Fibroblast of villous mesenchyme (primary cell): Measurements from ENCODE around the gene OR52D1. TPM values are rescaled to one million over a fixed set of nuclear protein-coding genes. Genes with fewer than 3 reads are reported as not detected.

ENCODE experiments used
- DNase-seq: peaks from one replicate; pipeline ENCODE4 v3.0.0-alpha.2; 2010; ENCODE audit warnings: low read depth
- H3K4me3 ChIP-seq: 2 replicates; pipeline ENCODE4 v1.5.1; 2011; ENCODE audit warnings: low read depth, mild to moderate bottlenecking, low read length
- total RNA-seq: library from RNA; depleted of rRNA; stranded (reverse); fragments of >200 nt; gene quantifications from 2 replicates; pipeline ENCODE4 v1.2.3, GENCODE V29; 2012
- TF ChIP-seq, protein P1 (sequence below): IDR thresholded peaks from 2 replicates; pipeline ENCODE4 v1.5.1; 2012; ENCODE audit warnings: low read depth, mild to moderate bottlenecking, low read length; ENCODE audit not compliant: insufficient read depth

The OR52D1 gene
- total RNA-seq, 1 donor: not detected

DNA sequence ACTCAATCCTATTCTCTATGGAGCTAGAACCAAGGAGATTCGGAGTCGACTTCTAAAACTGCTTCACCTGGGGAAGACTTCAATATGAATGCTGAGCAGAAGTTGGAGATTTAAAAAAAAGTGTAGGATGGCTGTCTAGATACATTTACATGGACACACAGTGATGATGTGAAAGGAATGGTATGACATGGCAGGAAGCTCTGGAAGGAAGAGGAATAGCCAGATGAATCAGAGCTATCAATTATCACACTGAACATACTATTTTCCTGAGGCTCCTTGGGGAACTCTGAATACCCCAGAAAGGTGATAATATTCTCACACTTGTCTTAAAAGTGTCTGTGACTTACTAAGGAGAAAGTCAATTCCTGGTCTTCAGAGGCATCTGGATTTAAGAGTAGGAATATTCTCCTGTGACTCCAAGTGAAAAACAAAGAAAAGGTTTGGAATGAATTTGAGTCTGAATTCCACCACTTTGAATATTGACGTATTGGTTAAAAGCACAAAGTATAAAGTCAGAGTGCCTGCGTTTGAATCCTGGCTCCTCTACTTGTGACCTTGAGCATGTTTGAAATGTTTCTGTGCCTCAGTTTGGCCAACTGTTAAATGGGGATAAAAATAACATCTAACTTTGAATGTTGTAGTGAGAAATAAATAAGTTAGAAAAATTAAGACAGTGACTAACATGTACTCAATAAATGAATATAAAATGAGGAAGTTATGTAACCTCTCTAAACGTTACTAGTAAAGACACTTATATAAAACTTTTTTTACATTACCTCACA is 1.3 kb downstream of the OR52D1 start:
- no peak for DNase-seq
- TF ChIP-seq, protein P1, sequence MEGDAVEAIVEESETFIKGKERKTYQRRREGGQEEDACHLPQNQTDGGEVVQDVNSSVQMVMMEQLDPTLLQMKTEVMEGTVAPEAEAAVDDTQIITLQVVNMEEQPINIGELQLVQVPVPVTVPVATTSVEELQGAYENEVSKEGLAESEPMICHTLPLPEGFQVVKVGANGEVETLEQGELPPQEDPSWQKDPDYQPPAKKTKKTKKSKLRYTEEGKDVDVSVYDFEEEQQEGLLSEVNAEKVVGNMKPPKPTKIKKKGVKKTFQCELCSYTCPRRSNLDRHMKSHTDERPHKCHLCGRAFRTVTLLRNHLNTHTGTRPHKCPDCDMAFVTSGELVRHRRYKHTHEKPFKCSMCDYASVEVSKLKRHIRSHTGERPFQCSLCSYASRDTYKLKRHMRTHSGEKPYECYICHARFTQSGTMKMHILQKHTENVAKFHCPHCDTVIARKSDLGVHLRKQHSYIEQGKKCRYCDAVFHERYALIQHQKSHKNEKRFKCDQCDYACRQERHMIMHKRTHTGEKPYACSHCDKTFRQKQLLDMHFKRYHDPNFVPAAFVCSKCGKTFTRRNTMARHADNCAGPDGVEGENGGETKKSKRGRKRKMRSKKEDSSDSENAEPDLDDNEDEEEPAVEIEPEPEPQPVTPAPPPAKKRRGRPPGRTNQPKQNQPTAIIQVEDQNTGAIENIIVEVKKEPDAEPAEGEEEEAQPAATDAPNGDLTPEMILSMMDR: no peak
- no peak overlapping the region for H3K4me3 ChIP-seq

DNA sequence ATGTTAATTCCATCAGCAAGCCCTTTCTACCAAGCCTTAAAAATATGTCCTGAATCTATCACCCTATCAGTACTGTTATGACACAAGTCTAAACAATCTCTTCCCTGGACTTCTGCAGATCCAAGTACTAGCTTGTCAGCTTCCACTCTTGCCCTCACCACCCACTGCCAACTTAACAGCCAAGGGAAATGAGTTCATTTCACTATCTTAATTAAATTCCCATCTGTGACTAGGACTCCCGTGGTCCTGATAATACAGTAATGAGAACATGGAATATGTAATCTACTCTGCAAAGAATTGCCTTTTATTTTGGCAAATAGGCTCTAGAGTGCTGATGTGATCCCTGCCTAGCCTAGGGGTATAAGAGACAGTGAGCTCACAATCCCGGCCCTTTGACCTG is 11.2 kb downstream of the OR52D1 start:
- no peak for DNase-seq
- TF ChIP-seq, protein P1: no peak
- no peak overlapping the region for H3K4me3 ChIP-seq

DNA sequence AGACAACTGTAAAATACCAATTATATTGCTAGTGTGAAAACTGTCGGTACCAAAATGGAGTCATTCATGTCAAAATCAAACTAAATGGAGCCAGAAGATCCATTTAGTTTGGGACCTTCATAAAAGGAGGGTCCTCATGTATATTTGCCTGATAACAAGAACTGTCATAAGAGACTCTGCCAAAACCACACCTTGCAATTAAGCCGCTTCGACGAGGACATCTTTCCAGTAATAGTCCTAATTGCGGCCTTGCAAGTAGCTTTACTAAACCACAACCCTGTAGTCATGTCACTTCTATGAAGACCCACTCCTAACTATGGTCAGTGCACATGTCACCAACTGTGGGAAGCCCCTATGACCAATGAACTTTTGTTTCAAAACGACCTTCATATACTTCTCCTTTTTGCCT is 11.9 kb downstream of the OR52D1 start:
- TF ChIP-seq, protein P1: no peak

DNA sequence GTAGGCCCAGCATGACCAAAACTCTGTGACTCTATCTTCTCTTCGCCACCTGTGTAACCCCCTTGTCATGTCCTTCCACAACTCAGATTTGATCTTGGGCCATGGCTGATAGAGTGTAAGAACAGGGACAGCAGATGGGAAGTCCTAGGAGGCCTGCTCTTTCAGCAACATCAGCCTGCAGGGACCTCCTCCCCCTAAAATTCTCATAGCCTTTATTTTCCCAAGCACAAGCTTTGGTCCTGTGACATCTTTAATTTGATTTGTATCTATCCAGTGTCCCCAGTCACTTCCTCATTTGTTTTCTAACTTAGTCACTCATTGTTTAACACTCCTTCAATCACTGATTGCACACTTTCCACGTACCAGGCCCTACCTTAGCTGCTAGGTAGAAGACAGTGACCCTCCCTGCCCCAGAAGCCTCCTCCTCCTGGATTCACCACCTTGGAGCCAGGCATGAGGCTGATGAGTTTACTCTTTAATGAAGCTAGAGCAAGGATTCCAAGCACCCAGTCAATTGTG is 16.0 kb downstream of the OR52D1 start:
- DNase-seq: no peak
- no peak overlapping the region for H3K4me3 ChIP-seq
- TF ChIP-seq, protein P1: no peak

More for the DNA sequence above, 11.9 kb downstream of the OR52D1 start:
- DNase-seq: no peak
- H3K4me3 ChIP-seq: no peak overlapping the region

DNA sequence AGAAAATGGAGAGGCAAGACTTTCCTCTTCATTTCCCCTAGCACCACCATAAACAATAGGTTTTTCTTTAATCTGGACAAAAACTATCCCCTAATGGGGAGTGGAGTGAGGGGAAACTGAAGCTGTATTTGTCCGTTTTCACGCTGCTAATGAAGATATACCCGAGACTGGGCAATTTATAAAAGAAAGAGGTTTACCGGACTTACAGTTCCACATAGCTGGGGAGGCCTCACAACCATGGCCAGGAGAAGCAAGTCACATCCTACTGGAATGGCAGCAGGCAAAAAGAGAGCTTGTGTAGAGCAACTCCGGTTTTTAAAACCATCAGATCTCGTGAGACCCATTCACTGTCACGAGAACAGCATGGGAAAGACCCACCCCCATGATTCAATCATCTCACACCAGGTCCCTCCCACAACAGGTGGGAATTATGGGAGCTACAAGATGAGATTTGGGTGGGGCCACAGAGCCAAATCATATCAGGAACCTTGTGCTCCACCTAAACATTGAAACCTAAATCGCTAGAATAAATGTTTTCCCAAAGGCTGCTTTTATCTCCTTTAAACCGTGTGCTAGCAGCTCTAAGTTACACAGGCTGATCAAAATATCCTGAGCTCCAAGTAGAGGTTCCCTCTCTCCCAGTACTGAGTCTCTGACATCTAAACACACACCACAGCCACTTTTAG is 17.0 kb downstream of the OR52D1 start:
- TF ChIP-seq, protein P1: no peak
- no peak overlapping the region for H3K4me3 ChIP-seq
- DNase-seq: no peak

DNA sequence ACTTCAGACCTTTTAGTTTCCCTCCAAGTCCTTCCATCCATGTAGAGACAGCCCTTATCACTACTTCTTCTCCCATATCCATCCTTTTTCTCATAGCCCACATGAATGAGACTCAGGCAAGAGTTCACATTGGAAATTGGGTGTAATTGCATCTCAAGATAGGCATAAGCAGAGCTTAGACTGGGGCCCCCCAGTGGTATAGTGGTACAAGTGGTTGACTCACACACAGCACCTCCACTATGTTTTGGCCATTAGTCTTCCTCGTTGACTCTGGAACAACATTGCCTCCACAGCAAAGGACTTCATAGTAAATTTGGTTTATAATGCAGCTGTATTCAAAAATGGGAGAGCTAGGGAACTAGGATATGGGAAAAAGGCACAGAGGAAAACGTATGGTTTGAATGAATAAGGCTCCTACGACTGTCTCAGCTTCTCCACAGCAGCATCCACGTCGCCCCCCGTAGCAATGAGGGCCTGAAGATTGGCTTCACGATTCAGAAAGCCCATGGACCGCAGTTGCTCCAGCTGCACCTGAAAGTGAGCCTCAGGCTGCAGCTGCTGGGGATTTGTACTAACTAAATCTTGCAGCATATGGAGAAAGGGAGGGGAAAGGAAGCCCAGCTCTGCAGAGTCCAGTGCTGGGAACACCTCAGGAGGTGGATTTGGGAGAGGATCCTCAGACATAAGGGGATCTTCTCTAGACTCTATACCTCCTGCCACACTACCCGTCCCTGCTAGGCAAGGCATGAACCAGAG is 18.9 kb downstream of the OR52D1 start:
- TF ChIP-seq, protein P1: no peak
- DNase-seq: no peak
- H3K4me3 ChIP-seq: no peak overlapping the region
